Heart left ventricle (tissue), 16 donors: ENCODE measurements around the gene HCN3. TPM values are rescaled to one million over a fixed set of nuclear protein-coding genes. Genes with fewer than 3 reads are reported as not detected.

Source experiments
- ATAC-seq, 4 donors: fragments of 200-7000 bp; cut with Tn5 transposase; one replicate each; pipeline ENCODE4 v1.9.1; 2020 to 2022; ENCODE audit warnings: moderate library complexity in 4 of 4, mild to moderate bottlenecking in 3 of 4, moderate number of reproducible peaks in 1 of 4
- DNase-seq, 5 donors: peaks; one replicate each; pipeline ENCODE4 v3.0.0-alpha.2; 2020
- H3K27ac ChIP-seq, 12 donors: fragments of 200-600 bp; sonication (generic) in 4 of 12; one replicate each; pipeline versions ENCODE4 v1.5.0 to v1.8.0; 2016 to 2022; ENCODE audit warnings: mild to moderate bottlenecking in 2 of 12
- H3K27me3 ChIP-seq, 9 donors: fragments of 200-600 bp; sonication (generic) in 2 of 9; one replicate each; pipeline versions ENCODE4 v1.5.1 to v1.8.0; 2016 to 2022; ENCODE audit warnings: mild to moderate bottlenecking in 3 of 9
- H3K36me3 ChIP-seq, 9 donors: fragments of 200-600 bp; sonication (generic) in 2 of 9; one replicate each; pipeline versions ENCODE4 v1.5.0 to v1.8.0; 2018 to 2022; ENCODE audit warnings: mild to moderate bottlenecking in 2 of 9
- H3K4me1 ChIP-seq, 12 donors: fragments of 200-600 bp; sonication (generic) in 4 of 12; one replicate each; pipeline versions ENCODE4 v1.5.0 to v1.8.0; 2016 to 2022; ENCODE audit warnings: mild to moderate bottlenecking in 3 of 12
- H3K4me3 ChIP-seq, 12 donors: fragments of 200-600 bp; sonication (generic) in 4 of 12; one replicate each; pipeline versions ENCODE4 v1.5.0 to v1.8.0; 2017 to 2022; ENCODE audit warnings: mild to moderate bottlenecking in 9 of 12, moderate library complexity in 4 of 12
- H3K9me3 ChIP-seq, 12 donors: fragments of 200-600 bp; sonication (generic) in 4 of 12; one replicate each; pipeline versions ENCODE4 v1.5.0 to v1.8.0; 2016 to 2022; ENCODE audit warnings: mild to moderate bottlenecking in 1 of 12
- CTCF ChIP-seq, 12 donors: fragments of 200-600 bp; sonication (generic) in 4 of 12; IDR thresholded peaks; one replicate each; pipeline versions ENCODE4 v1.5.0 to v1.8.0; 2018 to 2022; ENCODE audit warnings: antibody characterized with exemption in 12 of 12, mild to moderate bottlenecking in 5 of 12
- POLR2A ChIP-seq, 2 donors: fragments of 450-650 bp; IDR thresholded peaks; one replicate each; pipeline ENCODE4 v1.6.1; 2017; ENCODE audit warnings: antibody characterized with exemption in 2 of 2, mild to moderate bottlenecking in 2 of 2, moderate library complexity in 2 of 2
- WGBS, 4 donors: extraction: QIAGEN DNeasy Blood & Tissue Kit in 2 of 4; methylation state at CpG; one replicate each; pipeline versions ENCODE4 v1.1.5 to v1.1.7; 2013 to 2018; 5-methylcytosine and 5-hydroxymethylcytosine counted together
- intact Hi-C, 10 donors: fragments of 100-400 bp; cut with DNase I; formaldehyde crosslinking; loops; one replicate each; pipeline versions ENCODE4 v1.11.1 to v1.14.2; 2022
- polyA plus RNA-seq, 2 donors: library from polyadenylated mRNA; stranded (reverse); fragments of 200-250 nt; gene quantifications; one replicate each; pipeline ENCODE4 v1.2.3, GENCODE V29; 2013
- total RNA-seq, 9 donors: library from RNA; depleted of rRNA in 2 of 9; stranded (reverse); fragments of >200 nt in 2 of 9; fragmentation: NEBNext Ultra II Directional in 3 of 9; extraction: Animal tissue kit (Norgen Biotek cat#: 25700) in 3 of 9; gene quantifications; one replicate each; pipeline versions ENCODE4 v1.1.0 to v1.2.4, GENCODE V29; 2016 to 2023
- donor health status: ischemic (EF 13 %, LVEDD 7.1; RV severe dilation, severe dysfunction).
- donor health status: healthy with polysubstance abuse.
- donor health status: DM: no; HTN: yes; CAD: no.
- donor health status: DM: no; HTN: no; CAD: no.
- donor health status: ischemic (EF 25% LVEDD 6.9; RV normal size, moderate dysfunction).
- donor health status: ischemic (EF 25% LVEDD 5.7; RV mildly dilated, moderate dysfunction).
- donor health status: healthy.
- donor health status: DM: yes; HTN: yes; CAD: no.
- donor health status: ischemic (EF 35%, LVEDD 5.7; RV mildly dilated, moderate dysfunction).
- donor health status: nonischemic (EF 11% LVEDD 7.7; RV severe dilation, severe dysfunction).
- donor health status: DM: yes; HTN: yes; CAD: no.
- donor health status: PGD.
- donor health status: ischemic (EF 29% LVEDD 5.4; RV normal size, mild dysfunction).
- donor health status: nonischemic (EF 23%, LVEDD 6.1; RV moderate dilation, normal function).

HCN3 gene
- total and polyA plus RNA-seq, 11 donors = 0.49 to 1.7 (median 1.2) TPM

- 76 to 94% (median 82%) methylated on average over 2 of the region's 2 CpGs for WGBS, 4 donors
- no peak overlapping the region for H3K27ac ChIP-seq
- H3K27me3 ChIP-seq = no peaks in the 10 kb centered on the region
- DNase-seq (no peak), ATAC-seq (no peak)
- intact Hi-C loops = loop anchor here in 6 of 10 donors (2.0 to 5.0 kb wide), 2 partner anchors 26 to 43 kb away; partner anchors contain the start of gene RUSC1 (in 6 of the 6)
- H3K4me1 ChIP-seq = peaks cover 0 to 22% (median 16%) of the 10 kb centered on the region in 12 donors
- TF ChIP-seq CTCF (IDR thresholded peaks at IDR 0.05) (no peak), POLR2A (IDR thresholded peaks at IDR 0.05) (no peak)
- no peak overlapping the region for H3K4me3 ChIP-seq
- H3K36me3 ChIP-seq = no peaks in the 10 kb centered on the region
- H3K9me3 ChIP-seq = no peaks in the 10 kb centered on the region
Observed at GRCh38 chr1:155279268-155279667, 2.0 kb downstream of the HCN3 start.

GRCh38 chr1:155282488-155283091 lies 5.3 kb downstream of the HCN3 start:
- Histone ChIP-seq H3K4me3 (no peak overlapping the region), H3K27ac (no peak overlapping the region), H3K27me3 (no peaks in the 10 kb centered on the region), H3K9me3 (no peaks in the 10 kb centered on the region), H3K4me1 (peaks cover 0 to 12% (median 9%) of the 10 kb centered on the region in 12 donors), H3K36me3 (no peaks in the 10 kb centered on the region)
- TF ChIP-seq CTCF (IDR thresholded peaks at IDR 0.05) (no peak), POLR2A (IDR thresholded peaks at IDR 0.05) (no peak)
- intact Hi-C loops = no loop called here
- DNase-seq (no peak), ATAC-seq (no peak)
- WGBS, 4 donors = 92 to 96% (median 96%) methylated on average over 27 to 29 of the region's 29 CpGs

GRCh38 chr1:155284476-155284875 lies 7.2 kb downstream of the HCN3 start:
- TF ChIP-seq CTCF (IDR thresholded peaks at IDR 0.05) (no peak), POLR2A (IDR thresholded peaks at IDR 0.05) (no peak)
- Histone ChIP-seq H3K27me3 (no peaks in the 10 kb centered on the region), H3K4me1 (no peaks in the 10 kb centered on the region), H3K9me3 (no peaks in the 10 kb centered on the region), H3K4me3 (no peak overlapping the region), H3K27ac (no peak overlapping the region), H3K36me3 (no peaks in the 10 kb centered on the region)
- ATAC-seq (no peak), DNase-seq (no peak)
- 92 to 94% (median 93%) methylated on average over 12 of the region's 12 CpGs for WGBS, 4 donors
- intact Hi-C loops = no loop called here

- Histone ChIP-seq H3K9me3 (no peaks in the 10 kb centered on the region), H3K4me1 (no peaks in the 10 kb centered on the region), H3K4me3 (no peak overlapping the region), H3K36me3 (no peaks in the 10 kb centered on the region), H3K27me3 (no peaks in the 10 kb centered on the region), H3K27ac (no peak overlapping the region)
- TF ChIP-seq POLR2A (IDR thresholded peaks at IDR 0.05) = no peak
- ATAC-seq (no peak), DNase-seq (no peak)
- WGBS, 4 donors = 94 to 95% (median 95%) methylated on average over 11 to 14 of the region's 14 CpGs
- intact Hi-C loops = no loop called here
Observed at GRCh38 chr1:155285063-155285462, 7.8 kb downstream of the HCN3 start.

- Histone ChIP-seq H3K27me3 (no peaks in the 10 kb centered on the region), H3K4me3 (no peak overlapping the region), H3K4me1 (no peaks in the 10 kb centered on the region), H3K36me3 (no peaks in the 10 kb centered on the region), H3K9me3 (no peaks in the 10 kb centered on the region), H3K27ac (no peak overlapping the region)
- ATAC-seq (no peak), DNase-seq (no peak)
- intact Hi-C loops = no loop called here
- TF ChIP-seq POLR2A (IDR thresholded peaks at IDR 0.05) (no peak), CTCF (IDR thresholded peaks at IDR 0.05) (no peak)
- WGBS, 4 donors = 87 to 94% (median 92%) methylated on average over 6 to 18 of the region's 18 CpGs
Observed at GRCh38 chr1:155285631-155286044, 8.4 kb downstream of the HCN3 start.
